Endodermal cell (in vitro differentiated cells): ENCODE measurements around the gene TPM2. TPM values are rescaled to one million over a fixed set of nuclear protein-coding genes. Genes with fewer than 3 reads are reported as not detected.

Source experiments
- DNase-seq: peaks from one replicate; pipeline ENCODE4 v3.0.0-alpha.2; 2017
- H3K27ac ChIP-seq: 2 replicates; pipeline ENCODE4 v1.5.1; 2013; ENCODE audit warnings: mild to moderate bottlenecking, low read depth, low read length, moderate library complexity
- H3K27me3 ChIP-seq: 2 replicates; pipeline ENCODE4 v1.6.1; 2013; ENCODE audit warnings: mild to moderate bottlenecking, low read length, moderate library complexity; ENCODE audit not compliant: insufficient read depth, control insufficient read depth, poor library complexity, severe bottlenecking
- H3K36me3 ChIP-seq: 2 replicates; pipeline ENCODE4 v1.7.0; 2013; ENCODE audit warnings: mild to moderate bottlenecking, low read length, moderate library complexity; ENCODE audit not compliant: control insufficient read depth, insufficient read depth
- H3K4me1 ChIP-seq: one replicate; pipeline ENCODE4 v1.7.0; 2013; ENCODE audit warnings: low read length; ENCODE audit not compliant: control insufficient read depth, insufficient read depth
- H3K4me3 ChIP-seq: 2 replicates; pipeline ENCODE4 v1.5.1; 2013; ENCODE audit warnings: mild to moderate bottlenecking, low read length, moderate library complexity
- H3K9ac ChIP-seq: 2 replicates; pipeline ENCODE4 v1.6.1; 2013; ENCODE audit warnings: mild to moderate bottlenecking, low read length, moderate library complexity; ENCODE audit not compliant: poor library complexity, severe bottlenecking; ENCODE audit errors: extremely low read depth
- H3K9me3 ChIP-seq: 2 replicates; pipeline ENCODE4 v1.6.1; 2013; ENCODE audit warnings: mild to moderate bottlenecking, low read length, moderate library complexity; ENCODE audit not compliant: control insufficient read depth
- H3K27ac Mint-ChIP-seq: 2 replicates; pipeline ENCODE4 v1.8.0; 2020; ENCODE audit warnings: mixed read lengths
- H3K27me3 Mint-ChIP-seq: 2 replicates; pipeline ENCODE4 v1.8.0; 2021; ENCODE audit warnings: mild to moderate bottlenecking, mixed read lengths; ENCODE audit not compliant: insufficient read depth
- H3K36me3 Mint-ChIP-seq: 2 replicates; pipeline ENCODE4 v1.8.0; 2020; ENCODE audit warnings: low read depth, mixed read lengths
- H3K4me1 Mint-ChIP-seq: 2 replicates; pipeline ENCODE4 v1.8.0; 2020; ENCODE audit warnings: mixed read lengths
- H3K4me3 Mint-ChIP-seq: 2 replicates; pipeline ENCODE4 v1.8.0; 2020; ENCODE audit warnings: mild to moderate bottlenecking, moderate library complexity, mixed read lengths
- H3K9me3 Mint-ChIP-seq: 2 replicates; pipeline ENCODE4 v1.8.0; 2020; ENCODE audit warnings: mild to moderate bottlenecking, mixed read lengths
- WGBS, 2 experiments: methylation state at CpG; one replicate each; pipeline versions ENCODE4 v1.1.5 to v1.1.7; 2013; ENCODE audit warnings: missing lambda C conversion rate in 2 of 2, mixed read lengths in 1 of 2; ENCODE audit not compliant: insufficient coverage in 1 of 2, insufficient read length in 1 of 2; 5-methylcytosine and 5-hydroxymethylcytosine counted together
- total RNA-seq, 2 donors: library from RNA; stranded (reverse); fragmentation: NEBNext Ultra II Directional in 1 of 2; extraction: Animal tissue kit (Norgen Biotek cat#: 25700) in 1 of 2; gene quantifications; 2 replicates in 1 of 2; 3 replicates in 1 of 2; pipeline ENCODE4 v1.2.1, GENCODE V29; 2021
- TF ChIP-seq, protein P1 (sequence below): fragments of 200-600 bp; sonication (generic); conservative IDR thresholded peaks from 2 replicates; pipeline ENCODE4 v1.5.0; 2021; ENCODE audit warnings: antibody characterized with exemption, mild to moderate bottlenecking

TPM2 gene
- total RNA-seq, 2 donors from 2014 or later: 191 to 251 TPM

- Mint-ChIP-seq H3K27ac (no peak overlapping the region), H3K27me3 (no peaks in the 10 kb centered on the region), H3K4me3 (no peak overlapping the region), H3K36me3 (peaks cover 51% of the 10 kb centered on the region), H3K9me3 (no peaks in the 10 kb centered on the region), H3K4me1 (no peaks in the 10 kb centered on the region)
- no peak overlapping the region for H3K27ac ChIP-seq
- H3K9me3 ChIP-seq: no peaks in the 10 kb centered on the region
- H3K27me3 ChIP-seq: no peaks in the 10 kb centered on the region
- H3K36me3 ChIP-seq: peaks cover 94% of the 10 kb centered on the region
- WGBS, 2 experiments: 92 to 95% methylated on average over 7 of the region's 7 CpGs
- TF ChIP-seq, protein P1, sequence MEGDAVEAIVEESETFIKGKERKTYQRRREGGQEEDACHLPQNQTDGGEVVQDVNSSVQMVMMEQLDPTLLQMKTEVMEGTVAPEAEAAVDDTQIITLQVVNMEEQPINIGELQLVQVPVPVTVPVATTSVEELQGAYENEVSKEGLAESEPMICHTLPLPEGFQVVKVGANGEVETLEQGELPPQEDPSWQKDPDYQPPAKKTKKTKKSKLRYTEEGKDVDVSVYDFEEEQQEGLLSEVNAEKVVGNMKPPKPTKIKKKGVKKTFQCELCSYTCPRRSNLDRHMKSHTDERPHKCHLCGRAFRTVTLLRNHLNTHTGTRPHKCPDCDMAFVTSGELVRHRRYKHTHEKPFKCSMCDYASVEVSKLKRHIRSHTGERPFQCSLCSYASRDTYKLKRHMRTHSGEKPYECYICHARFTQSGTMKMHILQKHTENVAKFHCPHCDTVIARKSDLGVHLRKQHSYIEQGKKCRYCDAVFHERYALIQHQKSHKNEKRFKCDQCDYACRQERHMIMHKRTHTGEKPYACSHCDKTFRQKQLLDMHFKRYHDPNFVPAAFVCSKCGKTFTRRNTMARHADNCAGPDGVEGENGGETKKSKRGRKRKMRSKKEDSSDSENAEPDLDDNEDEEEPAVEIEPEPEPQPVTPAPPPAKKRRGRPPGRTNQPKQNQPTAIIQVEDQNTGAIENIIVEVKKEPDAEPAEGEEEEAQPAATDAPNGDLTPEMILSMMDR: no peak
- no peak for DNase-seq
- H3K9ac ChIP-seq: no peak overlapping the region
- no peak overlapping the region for H3K4me3 ChIP-seq
- no peaks in the 10 kb centered on the region for H3K4me1 ChIP-seq
Measured at GRCh38 chr9:35702696-35703095, 13.0 kb upstream of the TPM2 start.

DNA sequence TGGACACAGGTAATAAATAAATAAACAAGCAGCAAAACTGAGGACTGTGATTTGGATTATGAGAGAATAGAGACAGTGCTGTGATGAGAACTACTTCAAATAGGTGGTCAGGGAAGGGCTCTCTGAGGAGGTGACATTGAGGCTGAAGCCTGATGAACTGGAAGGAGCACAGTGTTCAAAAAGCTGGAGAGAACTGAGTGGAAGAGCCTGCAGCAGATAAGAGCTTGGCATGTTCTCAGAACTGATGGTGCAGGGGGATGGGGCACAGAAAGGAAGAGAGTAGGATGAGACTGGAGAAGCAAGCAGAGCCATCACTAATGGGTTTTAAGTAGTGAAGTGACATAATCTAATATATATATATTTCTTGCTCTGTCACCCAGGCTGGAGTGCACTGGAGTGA is 11.2 kb upstream of the TPM2 start:
- H3K9ac ChIP-seq: no peak overlapping the region
- Mint-ChIP-seq H3K9me3 (no peaks in the 10 kb centered on the region), H3K27ac (no peak overlapping the region), H3K27me3 (no peaks in the 10 kb centered on the region), H3K36me3 (peaks cover 53% of the 10 kb centered on the region), H3K4me3 (no peak overlapping the region), H3K4me1 (peaks cover 2% of the 10 kb centered on the region)
- no peak overlapping the region for H3K4me3 ChIP-seq
- TF ChIP-seq, protein P1: no peak
- no peak for DNase-seq
- H3K36me3 ChIP-seq: peaks cover 95% of the 10 kb centered on the region
- no peak overlapping the region for H3K27ac ChIP-seq
- no peaks in the 10 kb centered on the region for H3K9me3 ChIP-seq
- H3K27me3 ChIP-seq: no peaks in the 10 kb centered on the region
- no peaks in the 10 kb centered on the region for H3K4me1 ChIP-seq

GRCh38 chr9:35700031-35700430 is 10.3 kb upstream of the TPM2 start:
- no peak overlapping the region for H3K4me3 Mint-ChIP-seq
- H3K4me1 ChIP-seq: no peaks in the 10 kb centered on the region
- no peaks in the 10 kb centered on the region for H3K9me3 Mint-ChIP-seq
- no peak overlapping the region for H3K4me3 ChIP-seq
- no peaks in the 10 kb centered on the region for H3K27me3 ChIP-seq
- peaks cover 50% of the 10 kb centered on the region for H3K36me3 Mint-ChIP-seq
- no peak for DNase-seq
- WGBS, 2 experiments: 92 to 95% methylated on average over 11 of the region's 11 CpGs
- no peak overlapping the region for H3K27ac ChIP-seq
- TF ChIP-seq, protein P1: no peak
- H3K27me3 Mint-ChIP-seq: no peaks in the 10 kb centered on the region
- peaks cover 91% of the 10 kb centered on the region for H3K36me3 ChIP-seq
- no peak overlapping the region for H3K27ac Mint-ChIP-seq
- H3K9ac ChIP-seq: no peak overlapping the region
- H3K4me1 Mint-ChIP-seq: peaks cover 2% of the 10 kb centered on the region
- H3K9me3 ChIP-seq: no peaks in the 10 kb centered on the region
